HG03045 (cell line): Measurements from ENCODE around the gene LMNA.
"Not testable (repeated sequence)": the region's sequence is repeated elsewhere in the genome, so short reads cannot be mapped to it uniquely, and the experiment has no call there.

Experiments used
- ATAC-seq: cut with Tn5 transposase; IDR thresholded peaks from one replicate; pipeline ENCODE4 v1.9.1; 2021; ENCODE audit warnings: mild to moderate bottlenecking, moderate library complexity; ENCODE audit not compliant: unreplicated experiment

The LMNA gene

DNA sequence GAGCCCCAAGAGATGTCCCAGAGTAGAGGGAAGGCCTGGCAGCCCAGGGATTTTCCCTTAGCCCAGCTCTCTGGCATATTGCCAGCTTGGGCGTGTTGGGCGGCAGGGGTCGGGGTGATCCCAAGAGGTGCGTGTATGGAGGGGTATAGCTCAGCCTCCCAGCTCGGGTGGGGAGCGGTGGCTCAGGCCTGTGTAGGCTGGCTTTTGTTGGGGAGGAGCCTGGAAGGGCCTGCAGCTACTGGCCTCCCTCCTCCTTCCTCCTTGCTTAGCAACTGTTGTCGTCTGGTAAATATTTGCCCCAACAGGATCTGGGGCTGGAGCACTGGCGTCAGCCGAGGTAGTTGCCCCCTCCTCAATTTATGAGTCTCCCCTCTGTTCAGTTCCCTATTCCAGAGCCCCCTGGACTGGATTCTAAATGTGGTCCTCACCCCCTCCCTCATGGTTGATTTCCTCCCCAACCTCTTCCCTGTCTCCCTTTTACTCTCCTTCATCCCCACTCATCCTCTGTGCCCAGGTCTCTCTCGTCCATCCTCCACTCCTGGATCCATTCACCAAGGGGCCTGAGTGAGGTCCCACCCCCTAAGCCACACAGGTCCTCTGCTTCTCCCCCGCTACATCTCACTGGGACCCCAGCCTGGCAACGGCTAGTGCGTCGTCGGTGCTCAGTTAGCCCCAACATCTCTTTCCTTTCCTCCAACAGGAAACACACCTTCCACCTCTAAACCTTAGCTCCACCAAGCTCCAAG is 10.3 kb upstream of the LMNA start:
- ATAC-seq: no peak

DNA sequence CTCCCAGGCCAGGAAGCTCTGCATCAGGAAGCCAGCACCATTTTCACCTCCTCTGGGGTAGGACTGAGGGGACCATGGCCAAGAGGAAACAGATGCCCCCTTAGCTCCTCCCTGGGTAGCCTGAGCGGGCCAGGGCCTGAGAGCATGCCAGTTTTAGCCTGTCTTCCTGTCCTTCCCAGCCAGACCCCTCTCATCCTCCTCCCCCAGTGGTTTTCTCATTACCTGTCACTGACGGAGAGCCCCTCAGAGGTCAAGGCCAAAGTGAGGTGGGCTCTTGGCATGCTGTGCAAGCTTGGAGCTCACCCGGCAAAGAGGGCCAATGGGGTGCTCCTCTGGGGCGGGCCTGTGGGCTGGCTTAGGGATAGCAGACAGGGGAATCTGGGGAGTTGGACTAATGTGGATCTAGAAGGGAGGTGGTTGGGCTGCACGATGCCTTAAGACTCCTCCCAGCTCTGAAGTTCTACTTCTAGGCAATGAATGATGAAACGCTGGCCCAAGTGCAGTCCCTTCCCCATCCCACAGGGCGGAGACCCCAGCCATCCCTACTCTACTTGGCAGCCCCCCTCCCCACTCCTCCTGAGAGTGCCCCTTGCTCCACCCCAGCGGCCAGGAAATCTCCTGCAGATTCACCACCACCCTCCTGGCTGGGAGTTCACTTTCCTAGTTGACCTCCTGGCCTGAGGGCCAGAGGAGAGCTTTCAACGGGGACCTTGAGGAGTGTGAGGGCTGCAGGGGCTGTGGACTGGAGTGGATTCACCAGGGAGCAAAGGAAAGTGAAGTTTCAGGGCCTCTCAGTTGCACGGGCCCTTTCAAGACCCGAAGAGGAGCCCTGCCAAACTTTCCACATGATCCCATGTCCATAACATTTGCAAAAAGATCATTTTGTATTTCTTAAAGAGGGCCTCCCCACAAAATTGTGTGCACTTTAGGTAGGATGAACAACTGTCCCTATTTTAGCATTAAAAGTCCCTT is 9.4 kb upstream of the LMNA start:
- no peak for ATAC-seq

DNA sequence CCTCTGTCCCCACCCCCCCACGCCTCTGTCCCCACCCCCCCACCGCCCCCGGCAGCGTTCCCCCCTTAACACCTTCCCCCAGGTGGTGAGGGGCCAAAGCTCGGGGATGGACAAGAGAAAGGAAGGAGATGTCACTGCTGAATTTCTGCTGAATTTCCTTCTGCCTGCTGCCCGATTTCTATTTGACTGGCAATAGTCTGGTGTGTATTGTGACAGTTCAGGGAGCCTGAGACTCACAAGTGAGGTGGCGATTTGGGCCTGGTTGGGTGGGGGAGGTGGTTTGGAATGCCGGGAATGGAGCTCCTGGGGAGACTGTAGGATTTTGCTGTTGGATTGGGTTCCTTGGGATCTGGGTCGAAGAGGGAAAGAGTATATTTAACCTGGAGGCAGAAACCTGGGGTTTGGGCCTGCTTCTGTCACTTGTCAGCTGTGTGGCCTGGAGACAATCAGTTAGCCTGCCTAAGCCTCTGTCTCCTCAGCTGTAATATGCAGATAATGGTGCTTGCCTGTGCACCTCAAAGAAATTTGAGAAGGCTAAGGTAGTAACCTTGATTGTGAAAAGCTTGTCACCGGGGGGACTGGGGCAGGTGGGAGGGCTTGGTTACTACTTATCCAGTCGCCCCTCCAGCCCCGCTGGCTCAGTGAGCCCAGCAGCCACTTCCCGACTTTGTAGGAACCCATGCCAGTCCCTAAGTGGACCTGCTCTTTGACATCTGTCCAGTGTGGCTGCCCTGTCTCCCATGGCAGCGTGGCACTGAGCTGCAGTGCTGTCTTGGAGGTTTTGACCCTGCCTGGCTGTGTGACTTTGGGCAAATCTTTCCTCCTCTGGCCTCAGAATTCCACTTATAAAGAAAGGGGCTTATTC is 7.7 kb upstream of the LMNA start:
- no peak for ATAC-seq

DNA sequence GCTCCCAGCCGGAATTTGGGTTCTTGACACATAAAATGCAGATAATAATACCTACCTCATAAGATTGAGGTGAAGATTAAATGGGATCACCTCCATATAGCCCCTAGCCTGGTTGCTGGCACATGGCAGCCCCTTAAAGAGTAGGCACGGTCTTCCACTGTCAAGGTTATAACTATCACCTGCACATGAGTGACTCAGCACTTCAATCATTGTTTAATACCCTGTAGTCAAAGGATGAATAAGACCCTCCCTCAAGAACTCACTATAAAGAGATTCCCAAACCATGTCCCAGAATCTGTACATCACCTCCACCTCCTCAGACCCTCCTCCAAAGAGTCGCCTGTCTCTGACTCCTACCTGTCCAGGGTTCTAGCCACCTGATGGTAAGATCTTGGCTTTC is 6.5 kb upstream of the LMNA start:
- ATAC-seq: no peak

DNA sequence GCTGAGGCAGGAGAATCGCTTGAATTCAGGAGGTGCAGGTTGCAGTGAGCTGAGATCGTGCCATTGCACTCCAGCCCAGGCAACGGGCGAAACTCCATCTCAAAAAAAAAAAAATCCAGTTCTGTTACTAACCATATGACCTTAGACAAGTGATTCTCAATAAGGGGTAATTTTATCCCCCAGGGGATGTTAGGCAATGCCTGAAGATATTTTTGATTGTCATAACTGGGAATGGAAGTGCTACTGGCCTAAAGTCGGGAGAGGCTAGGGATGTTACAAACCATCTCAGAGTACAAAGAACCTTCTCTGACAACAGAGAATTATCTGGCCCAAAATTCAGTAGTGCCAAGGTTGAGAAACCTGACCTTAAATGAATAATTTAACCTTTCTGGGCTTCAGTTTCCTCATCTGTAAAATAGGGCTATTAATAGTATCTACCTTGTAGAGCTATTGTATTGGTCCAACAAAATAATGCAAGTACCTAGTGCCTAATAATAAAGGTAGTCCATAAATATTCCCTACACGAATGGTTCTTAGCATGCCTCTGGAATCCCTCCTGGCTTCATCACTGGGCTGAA is 5.8 kb upstream of the LMNA start:
- no peak for ATAC-seq

DNA sequence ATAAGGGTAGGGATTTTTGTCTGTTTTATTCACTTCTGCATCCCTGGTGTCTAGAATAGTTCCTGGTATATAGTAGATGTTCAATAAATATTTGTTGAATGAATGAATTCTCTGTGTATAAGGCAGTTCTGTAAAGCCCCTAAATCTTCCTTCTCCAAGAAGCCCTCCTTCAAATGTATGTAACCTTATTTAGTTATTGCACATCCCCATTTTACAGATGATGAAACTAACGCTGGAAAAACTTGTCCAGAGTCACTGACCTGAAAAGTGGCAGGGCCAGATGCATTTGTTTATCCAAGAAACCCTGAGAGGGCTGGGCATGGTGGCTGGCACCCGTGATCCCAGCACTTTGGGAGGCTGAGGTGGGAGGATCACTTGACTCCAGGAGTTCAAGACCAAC is 4.3 kb upstream of the LMNA start:
- ATAC-seq: no peak

DNA sequence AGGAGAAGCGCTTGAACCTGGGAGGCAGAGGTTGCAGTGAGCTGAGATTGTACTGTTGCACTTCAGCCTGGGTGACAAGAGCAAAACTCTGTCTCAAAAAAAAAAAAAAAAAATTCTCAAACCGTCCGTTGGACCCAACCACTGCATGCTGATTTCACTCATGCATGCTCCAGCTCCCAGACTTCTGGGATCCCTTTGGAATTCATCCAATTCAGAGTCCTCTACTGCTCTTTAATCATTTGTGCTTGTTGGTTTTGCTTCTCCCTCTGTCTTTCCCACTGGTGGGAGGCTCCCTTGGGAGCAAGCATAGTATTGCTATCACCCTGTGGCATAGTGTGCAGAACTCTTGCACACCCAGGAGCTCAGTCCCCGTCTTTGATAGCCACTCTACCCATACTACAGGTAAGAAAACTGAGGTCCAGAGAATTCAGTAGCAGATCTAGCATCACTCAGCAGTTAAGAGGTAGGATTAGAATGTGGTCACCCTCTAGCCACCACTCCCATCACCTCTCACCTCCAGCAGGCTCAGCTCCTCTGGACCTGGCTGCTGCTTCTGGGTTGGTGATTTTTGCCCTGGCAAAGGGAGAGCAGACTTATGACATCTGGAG is 3.1 kb upstream of the LMNA start:
- ATAC-seq: no peak

DNA sequence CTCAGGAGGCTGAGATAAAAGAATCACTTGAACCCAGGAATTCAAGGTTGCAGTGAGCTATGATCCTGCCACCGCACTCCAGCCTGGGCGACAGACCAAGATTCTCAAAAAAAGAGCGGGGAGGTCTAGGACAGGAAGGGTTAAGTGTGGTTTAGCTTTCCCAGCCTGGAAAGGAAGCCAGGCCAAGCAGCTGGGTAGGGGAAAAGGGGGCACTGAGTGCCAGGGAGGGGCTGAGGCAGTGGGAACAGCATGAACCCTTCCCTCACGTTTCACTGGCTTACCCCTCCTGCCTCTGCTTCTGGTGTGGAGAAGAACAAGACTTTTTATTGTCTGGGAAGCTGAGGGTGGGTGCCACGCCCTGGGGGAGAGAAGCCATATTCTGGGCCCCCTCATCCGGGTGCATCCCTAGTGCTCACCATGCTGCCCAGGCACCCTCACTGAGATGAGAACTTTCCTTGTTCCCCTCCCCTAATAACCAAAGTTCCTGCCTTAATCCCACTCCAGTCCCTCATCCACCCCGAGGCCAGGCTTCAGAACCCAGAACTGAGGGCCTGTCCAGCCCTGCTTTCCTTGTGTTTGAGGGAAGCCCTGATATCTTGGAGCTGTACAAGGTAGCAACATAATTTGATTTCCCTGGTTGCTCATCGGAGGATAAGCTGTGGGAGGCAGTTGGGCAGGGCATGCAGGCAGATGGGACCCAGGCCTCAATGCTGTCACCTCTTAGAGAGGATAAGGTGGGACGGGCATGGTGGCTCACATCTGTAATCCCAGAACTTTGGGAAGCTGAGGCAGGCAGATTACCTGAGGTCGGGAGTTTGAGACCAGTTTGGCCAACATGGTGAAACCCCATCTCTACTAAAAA is 2.0 kb upstream of the LMNA start:
- ATAC-seq: no peak

DNA sequence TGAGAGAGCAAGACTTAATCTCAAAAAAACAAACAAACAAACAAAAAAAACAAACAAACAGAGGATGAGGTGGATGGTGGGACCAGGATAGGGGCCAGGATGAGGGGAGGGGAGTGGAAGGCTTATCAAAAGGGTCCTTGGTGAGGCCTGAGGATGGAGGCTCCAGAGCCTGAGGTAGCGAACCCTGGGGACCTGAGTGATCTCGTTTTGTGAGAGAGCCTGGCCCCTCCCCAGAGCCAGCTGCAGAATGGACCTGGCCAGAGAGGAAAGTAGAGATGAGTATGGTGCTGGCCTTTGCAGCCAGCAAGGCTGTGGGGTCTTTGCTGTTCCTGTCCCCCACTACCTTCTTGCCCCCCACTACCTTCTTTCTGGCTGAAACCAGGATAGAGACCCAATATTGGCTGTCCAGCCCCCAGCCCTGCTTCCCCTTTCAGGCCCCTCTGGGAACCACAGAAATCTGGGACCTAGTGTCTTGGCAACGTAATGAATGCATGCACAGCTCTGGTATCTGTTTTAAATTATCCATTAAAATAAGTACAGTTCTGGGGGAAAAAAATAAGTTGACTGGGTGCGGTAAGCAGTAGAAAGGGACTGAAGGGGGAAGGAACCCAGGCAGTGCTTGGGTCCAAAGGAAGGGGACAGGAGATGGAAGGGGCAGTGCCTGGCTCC is 1.1 kb upstream of the LMNA start:
- ATAC-seq: no peak

DNA sequence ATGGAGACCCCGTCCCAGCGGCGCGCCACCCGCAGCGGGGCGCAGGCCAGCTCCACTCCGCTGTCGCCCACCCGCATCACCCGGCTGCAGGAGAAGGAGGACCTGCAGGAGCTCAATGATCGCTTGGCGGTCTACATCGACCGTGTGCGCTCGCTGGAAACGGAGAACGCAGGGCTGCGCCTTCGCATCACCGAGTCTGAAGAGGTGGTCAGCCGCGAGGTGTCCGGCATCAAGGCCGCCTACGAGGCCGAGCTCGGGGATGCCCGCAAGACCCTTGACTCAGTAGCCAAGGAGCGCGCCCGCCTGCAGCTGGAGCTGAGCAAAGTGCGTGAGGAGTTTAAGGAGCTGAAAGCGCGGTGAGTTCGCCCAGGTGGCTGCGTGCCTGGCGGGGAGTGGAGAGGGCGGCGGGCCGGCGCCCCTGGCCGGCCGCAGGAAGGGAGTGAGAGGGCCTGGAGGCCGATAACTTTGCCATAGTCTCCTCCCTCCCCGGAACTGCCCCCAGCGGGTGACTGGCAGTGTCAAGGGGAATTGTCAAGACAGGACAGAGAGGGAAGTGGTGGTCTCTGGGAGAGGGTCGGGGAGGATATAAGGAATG is 505 bp downstream of the LMNA start:
- peak; percentile 11 for ATAC-seq

DNA sequence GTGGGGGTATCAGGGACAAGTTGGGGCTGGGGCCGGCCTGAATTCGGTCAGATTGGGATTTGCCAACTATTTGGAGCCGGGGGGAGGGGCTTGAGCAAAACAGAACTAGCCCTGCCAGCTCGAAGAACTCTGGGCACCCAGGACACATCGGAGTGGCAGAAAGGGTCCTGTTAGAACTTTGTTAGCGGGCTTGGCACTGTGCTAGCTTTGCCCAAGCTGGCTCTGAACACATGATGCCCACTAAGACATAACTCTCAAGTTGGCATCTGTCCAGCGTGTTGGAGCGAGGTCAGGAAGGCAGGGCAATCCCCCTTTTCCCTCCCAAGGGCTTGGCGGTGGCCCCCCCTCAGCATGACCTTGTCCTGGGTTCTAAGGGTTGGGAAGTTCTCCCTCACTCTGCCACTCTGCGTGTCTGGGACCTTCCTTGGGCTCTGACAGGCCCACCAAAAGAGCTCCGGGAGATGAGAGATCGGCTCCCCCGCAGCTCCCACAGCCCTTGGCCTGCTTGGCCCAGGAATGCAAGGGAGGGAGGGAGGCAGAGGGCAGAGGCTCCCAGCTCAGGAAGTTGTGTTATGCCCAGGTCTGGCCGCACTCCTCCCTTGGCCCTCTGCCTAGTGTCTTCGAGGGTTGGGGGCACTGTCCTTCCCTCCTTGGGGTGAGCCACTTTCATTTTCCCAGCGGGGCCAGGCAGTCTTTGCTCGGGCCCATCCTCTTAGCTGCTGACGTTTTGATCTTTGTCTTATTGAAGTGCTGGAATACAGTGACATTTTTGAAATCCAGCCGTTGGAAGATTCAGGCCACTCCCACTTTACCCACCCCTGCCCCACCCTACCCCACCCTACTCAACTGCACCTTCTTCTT is 1.2 kb downstream of the LMNA start:
- no peak for ATAC-seq

DNA sequence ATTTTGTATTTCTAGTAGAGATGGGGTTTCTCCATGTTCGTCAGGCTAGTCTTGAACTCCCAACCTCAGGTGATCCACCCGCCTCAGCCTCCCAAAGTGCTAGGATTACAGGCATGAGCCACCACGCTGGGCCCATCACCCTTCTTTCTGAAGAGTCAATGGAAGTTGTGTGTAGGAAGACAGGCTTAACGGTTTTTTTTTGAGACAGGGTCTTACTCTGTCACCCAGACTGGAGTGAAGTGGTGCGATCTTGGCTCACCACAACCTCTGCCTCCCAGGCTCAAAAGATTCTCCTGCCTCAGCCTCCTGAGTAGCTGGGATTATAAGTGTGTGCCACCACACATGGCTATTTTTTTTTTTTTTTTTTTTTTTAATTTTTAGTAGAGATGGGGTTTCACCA is 2.2 kb downstream of the LMNA start:
- not testable (repeated sequence) for ATAC-seq

DNA sequence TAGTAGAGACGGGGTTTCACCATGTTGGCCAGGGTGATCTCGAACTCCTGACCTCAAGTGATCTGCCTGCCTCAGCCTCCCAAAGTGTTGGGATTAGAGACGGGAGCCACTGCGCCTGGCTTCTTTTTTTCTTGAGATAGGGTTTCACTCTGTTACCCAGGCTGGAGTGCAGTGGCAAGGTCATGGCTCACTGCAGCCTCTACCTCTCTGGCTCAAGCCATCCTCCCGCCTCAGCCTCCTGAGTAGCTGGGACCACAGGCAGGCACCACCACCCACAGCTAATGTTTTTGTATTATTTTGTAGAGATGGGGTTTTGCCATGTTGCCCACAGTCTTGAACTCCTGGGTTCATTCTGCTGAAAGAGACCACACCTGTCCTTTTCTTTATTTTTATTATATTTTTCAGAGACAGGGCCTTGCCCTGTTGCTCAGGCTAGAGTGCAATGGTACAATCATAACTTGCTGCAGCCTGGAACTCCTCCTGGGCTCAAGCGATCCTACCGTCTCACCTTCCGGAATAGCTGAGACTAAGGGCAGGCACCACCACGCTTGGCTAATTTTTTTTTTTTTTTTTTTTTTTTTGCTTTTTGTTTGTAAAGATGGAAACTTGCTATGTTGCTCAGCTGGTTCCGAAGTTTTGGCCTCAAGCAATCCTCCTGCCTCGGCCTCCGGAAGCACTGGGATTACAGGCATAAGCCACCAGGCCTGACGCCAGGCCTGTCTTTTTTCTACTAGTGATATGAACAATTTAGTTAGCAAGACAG is 3.1 kb downstream of the LMNA start:
- ATAC-seq: no peak

DNA sequence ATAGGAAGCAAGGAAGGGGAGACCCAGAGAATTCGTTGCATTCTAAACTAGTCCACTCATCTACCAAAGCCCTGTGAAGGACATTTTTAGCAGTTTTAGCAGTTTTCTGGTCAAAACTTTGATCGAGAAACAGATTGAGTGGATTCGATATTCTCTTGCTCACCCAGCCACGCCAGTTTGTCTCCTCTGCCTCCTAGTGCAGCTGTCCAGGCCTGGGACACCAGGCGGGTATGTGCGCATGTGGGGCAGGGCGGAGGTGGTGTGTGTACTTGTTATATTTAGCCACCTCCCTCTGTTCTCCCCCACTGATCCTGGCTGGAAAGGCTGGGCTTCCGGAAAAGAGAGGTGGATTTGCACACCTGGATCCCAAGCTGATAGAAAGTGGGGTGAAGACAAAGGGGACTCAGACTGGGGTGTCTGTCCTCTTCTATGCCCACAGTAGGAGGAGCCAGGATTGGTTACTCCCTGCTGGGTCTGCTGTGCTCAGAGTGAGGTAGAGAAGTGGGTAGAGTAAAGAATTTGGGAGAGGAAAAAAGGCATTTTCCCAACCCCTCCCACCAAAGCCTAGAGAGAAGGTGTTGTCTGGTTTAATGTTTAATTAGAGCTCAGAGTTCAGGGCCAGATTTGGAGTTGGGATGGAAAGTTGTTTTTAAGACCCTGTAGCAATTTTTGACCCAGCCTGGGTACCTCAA is 3.8 kb downstream of the LMNA start:
- no peak for ATAC-seq

DNA sequence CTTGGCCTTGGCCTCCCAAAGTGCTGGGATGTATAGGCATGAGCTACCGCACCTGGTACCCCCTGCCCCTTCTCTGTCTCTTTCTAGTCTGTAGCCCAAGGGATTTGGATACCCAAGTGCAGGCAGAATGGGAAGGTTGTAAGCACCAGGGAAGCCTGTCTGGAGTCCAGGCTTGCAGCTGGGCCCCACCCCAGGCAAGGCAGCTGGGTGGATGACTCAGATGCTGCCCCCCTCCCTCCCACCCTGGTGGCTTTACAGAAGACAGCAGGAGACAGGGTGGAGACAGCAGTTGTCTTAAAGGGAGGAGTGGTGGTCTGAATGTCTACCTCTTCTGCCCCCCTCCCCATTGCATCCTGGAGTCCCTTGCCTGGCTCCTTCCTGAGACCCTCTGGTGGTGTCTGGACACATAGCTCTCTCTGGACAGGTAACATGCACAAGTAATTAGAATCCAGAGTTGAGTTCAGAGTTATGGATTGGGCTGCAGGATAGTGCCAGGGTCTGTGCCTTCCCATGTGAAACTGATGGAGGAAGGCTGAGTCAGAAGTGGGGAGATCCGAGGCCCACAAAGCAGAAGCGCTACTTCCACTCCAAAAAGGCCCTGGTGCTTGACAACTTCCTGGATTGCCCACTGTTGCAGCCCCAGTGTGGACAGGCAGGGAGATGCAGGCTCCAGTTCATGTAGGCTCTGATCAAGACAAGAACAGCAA is 5.1 kb downstream of the LMNA start:
- ATAC-seq: no peak

DNA sequence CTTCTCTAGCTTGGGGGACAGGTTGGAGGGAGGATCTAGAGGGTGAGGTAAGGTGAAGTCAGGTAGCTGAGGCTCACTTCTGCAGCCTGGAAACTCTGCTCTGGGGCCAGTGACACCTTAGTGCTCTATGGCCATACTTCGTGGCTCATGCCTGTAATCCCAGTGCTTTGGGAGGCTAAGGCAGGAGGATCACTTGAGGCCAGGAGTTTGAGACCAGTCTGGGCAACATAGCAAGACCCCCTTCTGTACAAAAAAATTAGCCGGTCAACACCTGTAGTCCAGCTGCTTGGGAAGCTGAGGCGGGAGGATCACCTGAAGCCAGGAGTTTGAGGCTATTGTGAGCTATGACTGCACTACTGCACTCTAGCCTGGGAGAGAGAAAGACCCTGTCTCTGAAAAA is 5.8 kb downstream of the LMNA start:
- no peak for ATAC-seq
